DOHH2 (cell line): ENCODE measurements around the gene RASL11A.

Experiments used
- CTCF ChIP-seq: fragments of 200-600 bp; sonication (generic); IDR thresholded peaks from one replicate; pipeline ENCODE4 v1.5.1; 2014; ENCODE audit warnings: antibody characterized with exemption, mild to moderate bottlenecking, low read depth, low read length; ENCODE audit not compliant: poor library complexity, severe bottlenecking
- EZH2phosphoT487 ChIP-seq: fragments of 200-600 bp; sonication (generic); IDR thresholded peaks from 2 replicates; pipeline ENCODE4 v1.6.1; 2017; ENCODE audit warnings: borderline replicate concordance, mild to moderate bottlenecking, antibody characterized with exemption, low read length, moderate library complexity, mixed read lengths

GRCh38 chr13:27270594-27271520, at the start of gene RASL11A:
- TF ChIP-seq CTCF, result peak; percentile 95
- no peak for TF ChIP-seq EZH2phosphoT487
